GM12801 (cell line): ENCODE data around the gene NPR2.

Source experiments
- TF ChIP-seq, protein P1 (sequence below): IDR thresholded peaks from one replicate; pipeline ENCODE4 v1.5.1; 2011; ENCODE audit warnings: control low read depth; ENCODE audit not compliant: insufficient read length; ENCODE audit errors: extremely low read depth

The NPR2 gene

DNA sequence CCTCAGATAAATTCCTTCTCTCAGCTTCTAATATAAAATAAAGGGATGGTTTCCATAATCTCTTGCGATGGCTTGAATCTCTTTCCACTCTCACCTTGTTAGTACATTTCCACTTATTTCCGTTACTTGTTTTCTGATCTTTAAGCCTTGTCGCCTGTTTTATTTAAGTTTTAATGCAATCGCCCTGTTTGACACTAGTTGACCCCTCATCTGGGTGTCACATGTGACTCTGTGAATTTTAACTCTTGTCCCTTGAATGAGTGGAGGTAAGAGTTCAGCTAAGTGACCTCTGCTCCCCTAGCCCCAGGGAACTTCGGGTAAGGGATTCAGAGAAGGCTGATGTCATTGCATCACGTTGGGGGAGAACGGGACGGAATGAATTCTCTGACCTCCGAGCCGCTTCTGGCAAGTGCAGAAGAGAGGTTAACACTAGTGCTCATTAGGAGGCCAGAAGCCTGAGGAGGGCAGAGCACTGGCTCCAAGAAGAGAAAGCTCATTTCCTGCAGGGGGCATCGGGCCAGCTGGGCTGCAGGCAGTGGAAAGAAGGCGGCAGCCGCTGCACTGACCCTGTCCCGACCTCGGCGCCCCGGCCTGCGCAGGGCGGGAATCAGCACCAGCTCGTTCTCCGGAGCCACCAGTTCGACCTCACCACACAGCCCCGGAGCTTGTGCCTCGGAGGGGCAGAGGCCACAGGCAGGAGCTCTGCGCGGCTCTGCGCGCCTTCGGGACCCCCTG is 22.9 kb downstream of the NPR2 start:
- TF ChIP-seq, protein P1, sequence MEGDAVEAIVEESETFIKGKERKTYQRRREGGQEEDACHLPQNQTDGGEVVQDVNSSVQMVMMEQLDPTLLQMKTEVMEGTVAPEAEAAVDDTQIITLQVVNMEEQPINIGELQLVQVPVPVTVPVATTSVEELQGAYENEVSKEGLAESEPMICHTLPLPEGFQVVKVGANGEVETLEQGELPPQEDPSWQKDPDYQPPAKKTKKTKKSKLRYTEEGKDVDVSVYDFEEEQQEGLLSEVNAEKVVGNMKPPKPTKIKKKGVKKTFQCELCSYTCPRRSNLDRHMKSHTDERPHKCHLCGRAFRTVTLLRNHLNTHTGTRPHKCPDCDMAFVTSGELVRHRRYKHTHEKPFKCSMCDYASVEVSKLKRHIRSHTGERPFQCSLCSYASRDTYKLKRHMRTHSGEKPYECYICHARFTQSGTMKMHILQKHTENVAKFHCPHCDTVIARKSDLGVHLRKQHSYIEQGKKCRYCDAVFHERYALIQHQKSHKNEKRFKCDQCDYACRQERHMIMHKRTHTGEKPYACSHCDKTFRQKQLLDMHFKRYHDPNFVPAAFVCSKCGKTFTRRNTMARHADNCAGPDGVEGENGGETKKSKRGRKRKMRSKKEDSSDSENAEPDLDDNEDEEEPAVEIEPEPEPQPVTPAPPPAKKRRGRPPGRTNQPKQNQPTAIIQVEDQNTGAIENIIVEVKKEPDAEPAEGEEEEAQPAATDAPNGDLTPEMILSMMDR = no peak

DNA sequence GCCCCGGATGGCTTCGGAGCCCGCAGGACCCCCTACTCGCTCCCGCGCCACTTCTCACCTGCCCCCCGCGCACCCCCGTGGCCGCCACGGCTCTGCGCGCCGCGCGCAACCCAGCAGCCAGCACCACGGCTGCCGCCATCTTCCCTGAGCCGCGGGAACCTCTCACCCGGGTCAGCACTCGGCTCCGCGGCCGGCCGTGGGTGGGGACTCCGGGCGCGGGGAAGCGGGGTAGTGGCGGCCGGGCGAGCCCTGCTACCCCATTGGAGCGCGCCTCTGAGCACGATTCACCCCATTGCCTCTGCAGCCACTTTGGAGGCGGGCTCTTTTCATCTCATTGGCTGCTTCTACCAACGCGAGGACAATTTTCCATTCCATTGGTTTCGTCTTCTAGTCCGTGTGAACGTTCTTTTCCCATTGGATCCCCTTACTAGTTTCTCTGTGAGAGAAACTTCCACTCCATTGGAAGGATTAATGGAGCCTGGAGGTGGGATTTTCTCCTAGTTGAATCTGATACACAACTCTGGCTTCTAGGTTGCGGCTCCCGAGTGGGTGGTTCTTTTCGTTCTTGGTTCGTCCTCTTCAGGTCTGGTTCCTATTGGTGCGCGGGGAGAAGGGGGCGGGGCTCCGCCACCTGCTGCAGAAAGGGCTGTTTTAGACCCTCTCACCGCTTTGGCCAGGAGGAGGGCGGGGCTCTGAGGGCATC is 23.6 kb downstream of the NPR2 start, which contains the start of gene HINT2:
Gene HINT2, minus strand, starts transcription at position 202 of the 703 bp plus-strand sequence. Its CDS starts 63 bp downstream, at position 139.
- TF ChIP-seq, protein P1 = no peak

DNA sequence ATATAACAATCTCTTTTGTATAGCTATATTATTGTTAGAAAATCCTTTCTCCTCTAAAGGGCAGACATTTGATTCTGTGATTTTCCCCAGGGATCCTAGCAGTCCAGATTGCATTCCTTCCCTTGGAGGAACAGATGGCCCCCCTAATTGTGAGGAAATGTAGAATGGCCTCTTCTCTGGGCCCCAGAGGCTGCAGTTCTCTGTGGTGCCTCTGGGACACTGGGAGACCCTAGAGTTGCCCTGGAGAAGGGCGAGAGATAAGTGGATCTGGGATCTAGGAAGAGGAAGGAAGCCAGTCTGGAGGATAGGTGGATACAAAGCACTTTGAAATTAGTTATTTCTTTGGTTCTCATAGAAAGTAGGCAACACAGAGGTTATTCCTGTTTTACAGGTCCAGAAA is 25.3 kb downstream of the NPR2 start:
- TF ChIP-seq, protein P1 = no peak

DNA sequence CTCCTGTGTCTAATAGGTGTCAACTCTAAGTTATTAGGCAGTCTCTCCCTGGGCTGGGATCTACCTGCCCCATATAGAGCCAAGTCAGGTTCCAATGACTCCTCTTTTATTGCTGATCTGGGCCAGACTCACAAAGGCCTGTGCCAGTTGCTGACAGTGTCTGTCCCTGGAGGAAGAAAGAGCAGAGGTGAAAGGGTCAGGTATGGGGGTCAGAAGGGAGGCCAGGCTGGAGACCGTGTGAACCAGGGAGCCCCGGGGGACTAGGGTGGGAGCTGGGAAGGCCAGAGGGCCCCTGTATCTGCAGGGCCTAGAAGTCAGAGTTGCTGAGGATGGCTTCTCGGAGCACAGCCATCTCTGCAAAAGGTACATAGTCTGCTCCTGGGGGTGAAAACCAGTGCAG is 26.9 kb downstream of the NPR2 start:
- TF ChIP-seq, protein P1 = no peak

DNA sequence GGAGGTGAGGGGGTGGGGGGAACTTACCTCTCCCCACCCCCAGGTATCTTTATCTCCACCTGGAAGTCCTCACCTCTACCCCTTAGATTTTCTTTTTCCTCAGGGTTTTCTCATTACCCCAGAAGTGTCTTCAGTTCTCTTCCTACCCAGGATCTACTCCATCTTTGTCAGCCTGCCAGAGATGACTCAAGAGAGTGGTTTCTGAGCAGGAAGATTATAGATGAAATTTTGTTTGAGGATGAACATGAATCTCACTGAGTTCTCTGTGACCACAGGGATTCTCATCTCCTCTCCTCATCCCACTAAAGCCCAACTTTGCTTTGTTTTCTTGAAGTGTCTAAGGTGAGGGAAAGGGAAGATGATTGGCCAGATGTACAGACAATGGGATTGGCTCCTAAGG is 28.7 kb downstream of the NPR2 start:
- TF ChIP-seq, protein P1 = no peak

DNA sequence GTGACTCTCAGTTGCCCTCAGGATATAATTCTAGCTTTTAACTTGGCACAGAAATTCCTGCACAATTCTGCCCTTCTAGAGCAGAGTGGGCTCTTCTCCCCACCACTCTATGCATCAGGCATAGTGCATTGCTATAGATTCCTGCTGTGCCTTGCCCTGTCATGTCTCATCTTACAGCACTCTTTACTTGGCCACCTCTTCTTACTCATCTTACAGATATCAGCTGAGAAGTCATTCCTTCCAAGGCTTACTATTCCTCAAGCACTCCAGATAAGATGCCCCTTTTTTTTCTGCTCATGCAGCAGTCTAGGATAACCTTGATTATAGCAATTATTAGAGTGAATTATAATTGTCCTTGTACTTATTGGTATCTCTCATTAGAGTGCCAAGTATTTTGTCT is 31.5 kb downstream of the NPR2 start:
- TF ChIP-seq, protein P1 = no peak

DNA sequence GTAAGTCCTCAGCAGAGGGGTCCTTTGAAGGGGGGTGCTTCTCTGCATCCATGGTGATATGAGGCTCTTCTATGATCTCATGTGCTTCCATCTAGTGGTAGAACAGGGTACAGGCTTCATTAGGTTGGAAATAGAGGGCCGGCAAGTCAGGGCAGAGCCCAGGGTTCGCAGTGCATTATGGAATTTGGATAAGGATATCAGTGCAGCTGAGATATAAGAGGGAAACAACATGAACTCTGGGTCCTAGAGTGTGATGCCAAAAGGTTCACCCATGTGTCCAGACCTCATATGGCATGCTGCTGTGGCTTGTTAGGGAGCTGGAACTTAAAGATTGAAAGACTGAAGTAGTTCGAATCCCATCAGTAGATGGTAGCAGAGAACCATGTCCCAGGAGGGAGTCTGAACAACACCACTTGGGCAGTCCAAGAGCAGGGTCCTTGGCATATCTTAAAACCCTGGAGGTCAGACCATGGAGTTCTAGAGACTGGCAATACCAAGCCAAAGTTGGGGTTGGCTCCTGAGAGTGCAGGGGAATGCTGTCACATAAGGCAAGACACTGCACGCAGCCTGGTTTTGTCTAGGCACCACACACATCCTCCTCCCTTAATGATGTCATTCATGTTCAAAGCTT is 34.8 kb downstream of the NPR2 start:
- TF ChIP-seq, protein P1 = no peak
